GM18868 (cell line): ENCODE data around the gene SOCS3.
"Not testable (repeated sequence)": the region's sequence is repeated elsewhere in the genome, so short reads cannot be mapped to it uniquely, and the experiment has no call there.

ENCODE experiments used
- ATAC-seq: cut with Tn5 transposase; IDR thresholded peaks from one replicate; pipeline ENCODE4 v1.9.1; 2021; ENCODE audit warnings: mild to moderate bottlenecking, moderate library complexity; ENCODE audit not compliant: unreplicated experiment

Gene SOCS3

GRCh38 chr17:78332991-78333390, 26.9 kb downstream of the SOCS3 start:
- no peak for ATAC-seq

- ATAC-seq = not testable (repeated sequence)
These were observed 28.5 kb downstream of the SOCS3 start for GRCh38 chr17:78331355-78331754.

- no peak for ATAC-seq
These were observed 29.2 kb downstream of the SOCS3 start for GRCh38 chr17:78330570-78331224.

- ATAC-seq = no peak
These were observed 30.4 kb downstream of the SOCS3 start for GRCh38 chr17:78329263-78330059.

- ATAC-seq = no peak
These were observed 32.0 kb downstream of the SOCS3 start for GRCh38 chr17:78327880-78328279.

- ATAC-seq = no peak
These were observed 34.7 kb downstream of the SOCS3 start for GRCh38 chr17:78325076-78325687.

GRCh38 chr17:78324391-78325075, 35.3 kb downstream of the SOCS3 start:
- no peak for ATAC-seq

- ATAC-seq = no peak
These were observed 36.0 kb downstream of the SOCS3 start for GRCh38 chr17:78323826-78324390.

GRCh38 chr17:78322858-78323455, 36.9 kb downstream of the SOCS3 start:
- ATAC-seq = no peak

- ATAC-seq = no peak
These were observed 37.5 kb downstream of the SOCS3 start for GRCh38 chr17:78322327-78322857.

GRCh38 chr17:78318843-78319242, 41.0 kb downstream of the SOCS3 start:
- no peak for ATAC-seq

GRCh38 chr17:78318407-78318806, 41.5 kb downstream of the SOCS3 start:
- ATAC-seq = no peak

- ATAC-seq = no peak
These were observed 42.0 kb downstream of the SOCS3 start for GRCh38 chr17:78317794-78318400.

GRCh38 chr17:78316867-78317789, 42.7 kb downstream of the SOCS3 start:
- ATAC-seq = no peak

GRCh38 chr17:78316115-78316866, 43.6 kb downstream of the SOCS3 start:
- no peak for ATAC-seq

GRCh38 chr17:78315355-78316114, 44.3 kb downstream of the SOCS3 start:
- ATAC-seq = no peak

GRCh38 chr17:78314683-78315354, 45.1 kb downstream of the SOCS3 start:
- no peak for ATAC-seq
